ENCODE results near the gene ADAMTS2.

DNA sequence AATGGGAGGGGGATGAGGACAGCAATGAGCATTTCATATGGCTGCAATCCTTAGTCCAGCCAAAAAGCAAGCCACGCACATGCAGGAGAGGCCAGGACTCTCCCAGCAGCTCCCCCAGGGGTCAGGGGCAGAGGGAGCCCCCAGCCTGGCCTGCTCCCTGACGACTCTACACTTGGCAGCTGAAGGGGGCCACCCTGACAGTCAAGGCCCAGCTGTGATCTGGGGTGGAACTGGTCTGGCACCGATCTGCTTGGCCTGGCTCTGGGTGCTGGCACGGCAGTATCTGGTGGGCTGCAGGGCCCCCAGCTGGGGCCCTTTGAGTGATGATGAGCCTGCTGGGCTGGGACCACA lies 118.1 kb downstream of the ADAMTS2 start:
- TF ChIP-seq CTCF (IDR thresholded peaks at IDR 0.05) (no peak), POLR2A (IDR thresholded peaks at IDR 0.05) (no peak)
